HepG2 (cell line): ENCODE results near the gene EPB41L1. TPM values are rescaled to one million over a fixed set of nuclear protein-coding genes. Genes with fewer than 3 reads are reported as not detected.

Source experiments
- DNMT1 ChIP-seq: sonication (generic); formaldehyde crosslinking; IDR thresholded peaks from 2 replicates; pipeline ENCODE4 v1.5.1; 2020; ENCODE audit warnings: mild to moderate bottlenecking, missing genetic modification reagents
- E2F2 ChIP-seq: sonication (generic); formaldehyde crosslinking; IDR thresholded peaks from 2 replicates; pipeline ENCODE4 v1.4.0; 2020; ENCODE audit warnings: missing genetic modification reagents, borderline replicate concordance
- GPN1 ChIP-seq: sonication (generic); formaldehyde crosslinking; IDR thresholded peaks from 2 replicates; pipeline ENCODE4 v1.5.1; 2020; ENCODE audit warnings: missing genetic modification reagents, borderline replicate concordance
- HOXD1 ChIP-seq: sonication (generic); formaldehyde crosslinking; IDR thresholded peaks from 2 replicates; pipeline ENCODE4 v1.5.0; 2020; ENCODE audit warnings: missing genetic modification reagents
- MYC ChIP-seq: sonication (generic); formaldehyde crosslinking; IDR thresholded peaks from 2 replicates; pipeline ENCODE4 v1.9.0; 2021; ENCODE audit warnings: missing genetic modification reagents, borderline replicate concordance
- NCOR1 ChIP-seq: fragments of 200-600 bp; sonication (generic); IDR thresholded peaks from 2 replicates; pipeline ENCODE4 v1.7.0; 2017; ENCODE audit warnings: antibody characterized with exemption, low read length, borderline replicate concordance
- ONECUT2 ChIP-seq: sonication (generic); formaldehyde crosslinking; IDR thresholded peaks from 2 replicates; pipeline ENCODE4 v1.4.0; 2020; ENCODE audit warnings: missing genetic modification reagents
- TRIM24 ChIP-seq: sonication (generic); formaldehyde crosslinking; IDR thresholded peaks from 2 replicates; pipeline ENCODE4 v1.8.0; 2022; ENCODE audit warnings: mild to moderate bottlenecking, missing genetic modification reagents
- UBTF ChIP-seq: sonication (generic); formaldehyde crosslinking; IDR thresholded peaks from 2 replicates; pipeline ENCODE4 v1.4.0; 2020; ENCODE audit warnings: mild to moderate bottlenecking, missing genetic modification reagents
- ZBTB21 ChIP-seq: sonication (generic); formaldehyde crosslinking; IDR thresholded peaks from 2 replicates; pipeline ENCODE4 v1.4.0; 2020; ENCODE audit warnings: missing genetic modification reagents
- ZNF10 ChIP-seq: sonication (generic); formaldehyde crosslinking; IDR thresholded peaks from 2 replicates; pipeline ENCODE4 v1.4.0; 2020; ENCODE audit warnings: mild to moderate bottlenecking, low read depth, missing genetic modification reagents, borderline replicate concordance
- ZNF337 ChIP-seq: sonication (generic); formaldehyde crosslinking; IDR thresholded peaks from 2 replicates; pipeline ENCODE4 v1.5.1; 2020; ENCODE audit warnings: missing genetic modification reagents, low read depth, mild to moderate bottlenecking, borderline replicate concordance
- ZNF597 ChIP-seq: sonication (generic); formaldehyde crosslinking; IDR thresholded peaks from 2 replicates; pipeline ENCODE4 v1.5.0; 2020; ENCODE audit warnings: missing genetic modification reagents
- ZNF878 ChIP-seq: sonication (generic); formaldehyde crosslinking; IDR thresholded peaks from 2 replicates; pipeline ENCODE4 v1.8.1; 2023; ENCODE audit warnings: mild to moderate bottlenecking, missing genetic modification reagents, moderate library complexity
- polyA plus RNA-seq, 8 experiments: library from polyadenylated mRNA; depleted of rRNA in 3 of 8; stranded (reverse) in 7 of 8; unstranded in 1 of 8; fragments of >200 nt; fragmentation: Illumina TruSeq in 4 of 8; extraction: Trizol in 4 of 8; gene quantifications; 2 replicates each; pipeline versions ENCODE4 v1.2.1 to v1.2.3, GENCODE V29; 2011 to 2016; ENCODE audit warnings: low read depth in 4 of 8, missing spikeins in 1 of 8, mixed read lengths in 1 of 8; ENCODE audit not compliant: insufficient read depth in 1 of 8
- total RNA-seq, 5 experiments: library from RNA; depleted of rRNA; stranded (reverse); fragments of >200 nt; fragmentation: Illumina TruSeq; extraction: Trizol; gene quantifications; 2 replicates each; pipeline ENCODE4 v1.2.3, GENCODE V29; 2016; ENCODE audit warnings: low read depth in 1 of 5
- TF ChIP-seq, protein P1 (sequence below): fragments of 450-650 bp; IDR thresholded peaks from 2 replicates; pipeline ENCODE4 v1.6.1; 2017; ENCODE audit warnings: mild to moderate bottlenecking
- TF ChIP-seq, protein P2 (sequence below): sonication (generic); formaldehyde crosslinking; IDR thresholded peaks from 2 replicates; pipeline ENCODE4 v1.4.0; 2020; ENCODE audit warnings: missing genetic modification reagents
- TF ChIP-seq, protein P3 (sequence below): sonication (generic); formaldehyde crosslinking; IDR thresholded peaks from 2 replicates; pipeline ENCODE4 v1.9.0; 2021; ENCODE audit warnings: missing genetic modification reagents, borderline replicate concordance

EPB41L1 gene
- total and polyA plus RNA-seq, 2 of the 13 experiments (the other 11 are each of a cell fraction or from before 2014, with no cell fraction given) = 16.7 to 39.0 TPM

- TF ChIP-seq, protein P1, sequence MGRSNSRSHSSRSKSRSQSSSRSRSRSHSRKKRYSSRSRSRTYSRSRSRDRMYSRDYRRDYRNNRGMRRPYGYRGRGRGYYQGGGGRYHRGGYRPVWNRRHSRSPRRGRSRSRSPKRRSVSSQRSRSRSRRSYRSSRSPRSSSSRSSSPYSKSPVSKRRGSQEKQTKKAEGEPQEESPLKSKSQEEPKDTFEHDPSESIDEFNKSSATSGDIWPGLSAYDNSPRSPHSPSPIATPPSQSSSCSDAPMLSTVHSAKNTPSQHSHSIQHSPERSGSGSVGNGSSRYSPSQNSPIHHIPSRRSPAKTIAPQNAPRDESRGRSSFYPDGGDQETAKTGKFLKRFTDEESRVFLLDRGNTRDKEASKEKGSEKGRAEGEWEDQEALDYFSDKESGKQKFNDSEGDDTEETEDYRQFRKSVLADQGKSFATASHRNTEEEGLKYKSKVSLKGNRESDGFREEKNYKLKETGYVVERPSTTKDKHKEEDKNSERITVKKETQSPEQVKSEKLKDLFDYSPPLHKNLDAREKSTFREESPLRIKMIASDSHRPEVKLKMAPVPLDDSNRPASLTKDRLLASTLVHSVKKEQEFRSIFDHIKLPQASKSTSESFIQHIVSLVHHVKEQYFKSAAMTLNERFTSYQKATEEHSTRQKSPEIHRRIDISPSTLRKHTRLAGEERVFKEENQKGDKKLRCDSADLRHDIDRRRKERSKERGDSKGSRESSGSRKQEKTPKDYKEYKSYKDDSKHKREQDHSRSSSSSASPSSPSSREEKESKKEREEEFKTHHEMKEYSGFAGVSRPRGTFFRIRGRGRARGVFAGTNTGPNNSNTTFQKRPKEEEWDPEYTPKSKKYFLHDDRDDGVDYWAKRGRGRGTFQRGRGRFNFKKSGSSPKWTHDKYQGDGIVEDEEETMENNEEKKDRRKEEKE = no peak
- TF ChIP-seq, protein P2, sequence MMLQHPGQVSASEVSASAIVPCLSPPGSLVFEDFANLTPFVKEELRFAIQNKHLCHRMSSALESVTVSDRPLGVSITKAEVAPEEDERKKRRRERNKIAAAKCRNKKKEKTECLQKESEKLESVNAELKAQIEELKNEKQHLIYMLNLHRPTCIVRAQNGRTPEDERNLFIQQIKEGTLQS = no peak
- TF ChIP-seq ONECUT2 (CRISPR knock-in tag) (no peak), DNMT1 (CRISPR knock-in tag) (no peak), ZNF597 (CRISPR knock-in tag) (no peak), NCOR1 (peak; percentile 38; the same call in 1 of the 2 replicates), GPN1 (CRISPR knock-in tag) (no peak), HOXD1 (no peak; the same call in 1 of the 2 replicates), E2F2 (CRISPR knock-in tag) (no peak), ZBTB21 (CRISPR knock-in tag) (no peak), MYC (no peak; the same call in 1 of the 2 replicates), ZNF878 (CRISPR knock-in tag) (no peak), TRIM24 (no peak), ZNF10 (no peak), ZNF337 (CRISPR knock-in tag) (no peak), UBTF (CRISPR knock-in tag) (peak; percentile 46; the same call in 1 of the 2 replicates)
- TF ChIP-seq, protein P3, sequence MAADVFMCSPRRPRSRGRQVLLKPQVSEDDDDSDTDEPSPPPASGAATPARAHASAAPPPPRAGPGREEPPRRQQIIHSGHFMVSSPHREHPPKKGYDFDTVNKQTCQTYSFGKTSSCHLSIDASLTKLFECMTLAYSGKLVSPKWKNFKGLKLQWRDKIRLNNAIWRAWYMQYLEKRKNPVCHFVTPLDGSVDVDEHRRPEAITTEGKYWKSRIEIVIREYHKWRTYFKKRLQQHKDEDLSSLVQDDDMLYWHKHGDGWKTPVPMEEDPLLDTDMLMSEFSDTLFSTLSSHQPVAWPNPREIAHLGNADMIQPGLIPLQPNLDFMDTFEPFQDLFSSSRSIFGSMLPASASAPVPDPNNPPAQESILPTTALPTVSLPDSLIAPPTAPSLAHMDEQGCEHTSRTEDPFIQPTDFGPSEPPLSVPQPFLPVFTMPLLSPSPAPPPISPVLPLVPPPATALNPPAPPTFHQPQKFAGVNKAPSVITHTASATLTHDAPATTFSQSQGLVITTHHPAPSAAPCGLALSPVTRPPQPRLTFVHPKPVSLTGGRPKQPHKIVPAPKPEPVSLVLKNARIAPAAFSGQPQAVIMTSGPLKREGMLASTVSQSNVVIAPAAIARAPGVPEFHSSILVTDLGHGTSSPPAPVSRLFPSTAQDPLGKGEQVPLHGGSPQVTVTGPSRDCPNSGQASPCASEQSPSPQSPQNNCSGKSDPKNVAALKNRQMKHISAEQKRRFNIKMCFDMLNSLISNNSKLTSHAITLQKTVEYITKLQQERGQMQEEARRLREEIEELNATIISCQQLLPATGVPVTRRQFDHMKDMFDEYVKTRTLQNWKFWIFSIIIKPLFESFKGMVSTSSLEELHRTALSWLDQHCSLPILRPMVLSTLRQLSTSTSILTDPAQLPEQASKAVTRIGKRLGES (CRISPR knock-in tag) = no peak
These were observed 3.5 kb upstream of the EPB41L1 start (continued) for GRCh38 chr20:36150847-36151539.
